WI38 (cell line): Measurements from ENCODE around the gene SULF2.
"Not testable (repeated sequence)": the region's sequence is repeated elsewhere in the genome, so short reads cannot be mapped to it uniquely, and the experiment has no call there.

Source experiments
- H3K4me3 ChIP-seq: 2 replicates; pipeline ENCODE4 v1.5.1; 2011; ENCODE audit warnings: low read depth, mild to moderate bottlenecking, control low read depth, low read length
- CTCF ChIP-seq: IDR thresholded peaks from 2 replicates; pipeline ENCODE4 v1.5.1; 2012; ENCODE audit warnings: low read depth, mild to moderate bottlenecking, control low read depth, low read length

The SULF2 gene

GRCh38 chr20:47802226-47802920 is 17.1 kb upstream of the SULF2 start:
- H3K4me3 ChIP-seq: no peak overlapping the region
- TF ChIP-seq CTCF: no peak

GRCh38 chr20:47801759-47802158 is 16.5 kb upstream of the SULF2 start:
- TF ChIP-seq CTCF: no peak
- no peak overlapping the region for H3K4me3 ChIP-seq

DNA sequence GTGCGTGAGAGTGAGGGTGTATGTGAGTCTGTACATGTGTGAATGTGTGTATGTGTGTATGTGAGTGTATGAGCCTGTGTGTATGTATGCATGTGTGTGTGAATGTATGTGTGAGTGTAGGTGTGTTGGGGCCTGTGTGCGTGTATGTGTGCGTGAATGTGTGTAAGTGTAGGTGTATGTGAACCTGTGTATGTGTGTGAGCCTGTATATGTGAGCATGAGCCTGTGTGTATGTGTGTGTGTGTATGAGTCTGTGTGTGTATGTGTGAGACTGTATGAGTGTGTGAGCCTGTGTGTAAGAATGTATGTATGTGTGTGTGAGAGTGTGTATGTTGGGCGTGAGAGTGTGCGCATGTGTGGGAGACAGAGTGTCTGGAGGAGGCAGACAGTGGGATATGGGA is 15.8 kb upstream of the SULF2 start:
- TF ChIP-seq CTCF: no peak
- H3K4me3 ChIP-seq: no peak overlapping the region

DNA sequence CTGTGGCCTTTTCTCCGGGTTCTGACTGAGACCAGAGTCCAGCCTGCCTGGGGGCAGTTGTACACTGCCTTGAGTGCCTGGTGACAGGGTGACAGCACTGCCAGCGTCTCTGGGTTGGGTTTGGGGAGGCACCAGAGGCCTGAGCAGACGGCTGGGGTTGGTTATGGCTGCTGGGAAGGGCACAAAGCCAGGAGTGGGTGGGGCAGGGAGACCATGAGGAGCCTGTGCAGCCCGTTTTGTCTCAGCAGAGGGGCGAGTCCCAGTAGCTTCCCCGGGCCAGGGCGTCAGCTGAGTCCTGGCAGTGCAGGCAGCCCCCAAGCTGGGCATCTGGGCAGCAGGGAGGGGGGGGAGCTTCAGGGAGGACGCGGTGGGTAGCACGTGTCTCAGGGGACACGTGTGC is 15.3 kb upstream of the SULF2 start:
- TF ChIP-seq CTCF: no peak
- no peak overlapping the region for H3K4me3 ChIP-seq

- H3K4me3 ChIP-seq: no peak overlapping the region
- TF ChIP-seq CTCF: no peak
Observed at GRCh38 chr20:47799116-47799715, 13.9 kb upstream of the SULF2 start.

- no peak overlapping the region for H3K4me3 ChIP-seq
- no peak for TF ChIP-seq CTCF
Observed at GRCh38 chr20:47796971-47797370, 11.7 kb upstream of the SULF2 start.

DNA sequence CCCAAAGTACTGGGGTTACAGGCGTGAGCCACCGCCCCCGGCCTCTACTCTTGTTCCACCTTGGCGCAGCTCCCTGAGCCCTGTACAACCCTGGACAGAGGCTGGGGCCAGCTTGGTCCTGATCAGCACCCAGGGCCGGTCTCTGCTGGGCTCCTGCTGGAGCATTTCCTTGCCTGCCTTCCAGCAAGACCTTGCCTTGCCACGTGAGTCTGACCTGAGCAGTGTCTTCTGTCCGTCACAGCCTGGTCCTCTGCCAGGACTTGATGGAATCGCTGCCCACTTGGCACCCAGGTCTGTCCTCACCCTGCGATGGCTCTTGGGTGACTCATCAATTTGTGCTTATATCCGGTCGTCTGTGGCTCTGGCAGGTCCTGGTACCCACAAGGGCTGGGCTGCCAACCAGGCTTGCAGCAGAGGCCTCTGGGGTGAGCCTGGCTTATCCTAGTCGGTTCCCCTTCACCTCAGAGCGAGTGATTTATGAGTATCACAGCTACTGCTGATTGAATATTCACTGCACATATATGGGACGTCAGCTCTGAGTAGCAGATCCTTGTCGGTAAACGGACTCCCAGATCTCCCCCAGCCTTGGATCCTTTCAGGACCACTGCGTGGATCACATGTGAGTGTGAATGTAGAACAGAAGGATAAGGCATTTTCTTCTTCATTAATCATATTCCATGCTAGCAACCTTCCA is 10.1 kb upstream of the SULF2 start:
- no peak overlapping the region for H3K4me3 ChIP-seq
- no peak for TF ChIP-seq CTCF

- not testable (repeated sequence) for H3K4me3 ChIP-seq
Observed at GRCh38 chr20:47794264-47794663, 9.0 kb upstream of the SULF2 start.
